Neuronal stem cell (in vitro differentiated cells): ENCODE results near the gene NR2E1.

ENCODE experiments used
- DNase-seq: peaks from one replicate; pipeline ENCODE4 v3.0.0-alpha.2; 2013; ENCODE audit warnings: low spot score
- H2AFZ ChIP-seq: one replicate; pipeline ENCODE4 v1.6.1; 2013; ENCODE audit warnings: mild to moderate bottlenecking, low read length, inconsistent platforms
- H2AK5ac ChIP-seq: 2 replicates; pipeline ENCODE4 v1.6.1; 2013; ENCODE audit warnings: low read depth, mild to moderate bottlenecking, inconsistent platforms, low read length, moderate library complexity, mixed read lengths
- H2BK120ac ChIP-seq: 2 replicates; pipeline ENCODE4 v1.6.1; 2013; ENCODE audit warnings: low read depth, mild to moderate bottlenecking, inconsistent platforms, low read length, moderate library complexity, mixed read lengths
- H2BK12ac ChIP-seq: one replicate; pipeline ENCODE4 v1.6.1; 2013; ENCODE audit warnings: low read length, inconsistent platforms
- H2BK15ac ChIP-seq: 2 replicates; pipeline ENCODE4 v1.6.1; 2013; ENCODE audit warnings: mild to moderate bottlenecking, low read length, inconsistent platforms, mixed read lengths
- H2BK5ac ChIP-seq: one replicate; pipeline ENCODE4 v1.6.1; 2013; ENCODE audit warnings: inconsistent platforms, mild to moderate bottlenecking, low read length, moderate library complexity
- H3K14ac ChIP-seq: one replicate; pipeline ENCODE4 v1.6.1; 2013; ENCODE audit warnings: low read length, inconsistent platforms
- H3K18ac ChIP-seq: 2 replicates; pipeline ENCODE4 v1.6.1; 2013; ENCODE audit warnings: low read length, inconsistent platforms
- H3K23ac ChIP-seq: 2 replicates; pipeline ENCODE4 v1.6.1; 2013; ENCODE audit warnings: low read depth, mild to moderate bottlenecking, mixed read lengths, low read length, inconsistent platforms; ENCODE audit not compliant: poor library complexity
- H3K27ac ChIP-seq: replicated peaks from 3 replicates; pipeline ENCODE4 v1.5.1; 2013; ENCODE audit warnings: low read length, inconsistent platforms
- H3K27me3 ChIP-seq, 3 experiments: 2 replicates each; pipeline ENCODE4 v1.6.1; 2013; ENCODE audit warnings: low read length in 3 of 3, mild to moderate bottlenecking in 2 of 3, inconsistent platforms in 1 of 3, low read depth in 1 of 3, mixed read lengths in 1 of 3, moderate library complexity in 1 of 3; ENCODE audit not compliant: control insufficient read depth in 3 of 3, insufficient read depth in 3 of 3
- H3K36me3 ChIP-seq, 2 donors: replicated peaks in 1 of 2; 2 replicates each; pipeline ENCODE4 v1.6.1; 2013; ENCODE audit warnings: low read length in 2 of 2; ENCODE audit not compliant: control insufficient read depth in 2 of 2, insufficient read depth in 2 of 2
- H3K4ac ChIP-seq: 2 replicates; pipeline ENCODE4 v1.6.1; 2013; ENCODE audit warnings: inconsistent platforms, mild to moderate bottlenecking, low read length, moderate library complexity
- H3K4me1 ChIP-seq, 2 donors: 1 replicate in 1 of 2; 2 replicates in 1 of 2; pipeline ENCODE4 v1.6.1; 2013; ENCODE audit warnings: low read length in 2 of 2, low read depth in 1 of 2; ENCODE audit not compliant: control insufficient read depth in 2 of 2, insufficient read depth in 1 of 2
- H3K4me2 ChIP-seq: one replicate; pipeline ENCODE4 v1.6.1; 2013; ENCODE audit warnings: mild to moderate bottlenecking, low read length, inconsistent platforms; ENCODE audit not compliant: insufficient read depth, poor library complexity, severe bottlenecking
- H3K4me3 ChIP-seq, 2 donors: 2 replicates each; pipeline ENCODE4 v1.5.1; 2013; ENCODE audit warnings: low read length in 2 of 2, mild to moderate bottlenecking in 2 of 2, inconsistent platforms in 1 of 2, moderate library complexity in 1 of 2
- H3K79me1 ChIP-seq: one replicate; pipeline ENCODE4 v1.6.1; 2013; ENCODE audit warnings: low read depth, mild to moderate bottlenecking, inconsistent platforms, low read length, moderate library complexity
- H3K9ac ChIP-seq: one replicate; pipeline ENCODE4 v1.6.1; 2013; ENCODE audit warnings: mild to moderate bottlenecking, low read depth, low read length, inconsistent platforms; ENCODE audit not compliant: poor library complexity
- H3K9me3 ChIP-seq, 2 donors: replicated peaks in 1 of 2; 2 replicates each; pipeline versions ENCODE3 to v1.6.1; 2013; ENCODE audit warnings: low read length in 2 of 2, mild to moderate bottlenecking in 2 of 2, inconsistent platforms in 1 of 2, low read depth in 1 of 2, mixed read lengths in 1 of 2, moderate library complexity in 1 of 2; ENCODE audit not compliant: control insufficient read depth in 2 of 2, insufficient read depth in 1 of 2
- H4K8ac ChIP-seq: one replicate; pipeline ENCODE4 v1.6.1; 2013; ENCODE audit warnings: low read depth, mild to moderate bottlenecking, inconsistent platforms, low read length, moderate library complexity
- H4K91ac ChIP-seq: one replicate; pipeline ENCODE4 v1.6.1; 2013; ENCODE audit warnings: low read length, low read depth, mild to moderate bottlenecking, inconsistent platforms; ENCODE audit not compliant: poor library complexity
- WGBS, 2 donors: extraction: QIAGEN DNeasy Blood & Tissue Kit; methylation state at CpG; one replicate each; pipeline ENCODE4 v1.1.7; 2013; ENCODE audit warnings: missing lambda C conversion rate in 2 of 2, mixed read lengths in 1 of 2; ENCODE audit not compliant: insufficient read length in 2 of 2, insufficient replicate concordance in 1 of 2; ENCODE audit errors: extremely low coverage in 2 of 2; 5-methylcytosine and 5-hydroxymethylcytosine counted together

The NR2E1 gene

DNA sequence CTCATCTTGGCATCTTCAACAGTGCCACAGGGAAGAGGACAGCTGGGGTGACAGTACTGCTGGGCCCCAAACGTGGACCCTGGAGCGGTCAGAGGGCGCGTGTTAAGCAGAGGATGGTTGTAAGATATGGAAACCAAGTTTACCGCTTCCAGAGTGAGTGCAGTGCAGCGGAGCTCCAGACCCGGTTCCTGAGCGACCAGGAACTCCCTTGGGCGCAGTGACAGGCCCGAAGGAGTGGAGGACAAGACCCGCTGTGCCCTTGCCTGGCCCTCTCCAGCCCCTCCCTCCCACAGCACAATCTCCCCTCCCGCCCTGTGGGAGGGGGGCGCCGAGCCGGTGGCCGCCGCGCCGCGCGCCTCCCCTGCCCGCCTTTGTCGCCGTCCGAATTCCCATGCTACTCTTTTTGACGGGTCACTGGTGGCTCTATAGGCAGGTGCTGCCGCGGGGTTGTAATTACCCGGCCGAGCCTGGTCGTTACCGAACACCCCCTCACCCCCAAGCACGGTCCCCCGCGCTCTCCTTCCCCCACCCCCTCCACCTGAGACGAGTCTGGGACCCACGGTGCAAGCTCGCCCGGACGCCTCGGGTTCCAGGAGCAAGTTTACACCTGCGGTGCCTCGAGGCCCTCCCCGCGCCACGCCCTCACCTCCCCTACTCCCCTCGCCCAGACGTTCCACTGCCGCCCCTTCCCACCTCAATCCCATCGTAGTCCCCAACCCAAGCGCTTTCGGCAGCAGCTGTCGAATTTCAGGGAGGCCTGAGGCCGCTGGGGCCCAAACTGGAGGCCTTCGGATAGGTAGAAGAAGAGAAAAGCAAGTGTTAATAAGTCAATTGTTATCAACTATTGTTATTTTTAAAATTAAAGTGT, 3.9 kb downstream of the NR2E1 start:
- H4K91ac ChIP-seq, result no peak overlapping the region
- H3K4ac ChIP-seq, result no peak overlapping the region
- H2BK120ac ChIP-seq, result no peak overlapping the region
- H3K4me2 ChIP-seq, result peak overlapping the region; percentile 36
- no peak overlapping the region for H2BK5ac ChIP-seq
- peak overlapping the region; percentile 78 for H2BK15ac ChIP-seq
- H3K4me1 ChIP-seq, result peaks cover 32 to 41% of the 10 kb centered on the region in 2 donors
- no CpG with 5 or more reads among the region's 55 CpGs for WGBS, 2 donors
- peaks cover under 1 to 2% of the 10 kb centered on the region in 2 donors for H3K9me3 ChIP-seq
- H2AFZ ChIP-seq, result peak overlapping the region; percentile 45
- no peaks in the 10 kb centered on the region for H3K36me3 ChIP-seq
- H3K27ac ChIP-seq, result no peak overlapping the region
- H3K18ac ChIP-seq, result peak overlapping the region; percentile 90
- H3K23ac ChIP-seq, result no peak overlapping the region
- H4K8ac ChIP-seq, result no peak overlapping the region
- no peak for DNase-seq
- no peak overlapping the region for H3K14ac ChIP-seq
- no peak overlapping the region for H2BK12ac ChIP-seq
- peak overlapping the region in 1 of 2 donors; percentile 27 for H3K4me3 ChIP-seq
- peaks cover 45 to 100% (median 92%) of the 10 kb centered on the region in 3 experiments for H3K27me3 ChIP-seq
- H3K9ac ChIP-seq, result no peak overlapping the region
- no peaks in the 10 kb centered on the region for H3K79me1 ChIP-seq
- H2AK5ac ChIP-seq, result peak overlapping the region; percentile 66

DNA sequence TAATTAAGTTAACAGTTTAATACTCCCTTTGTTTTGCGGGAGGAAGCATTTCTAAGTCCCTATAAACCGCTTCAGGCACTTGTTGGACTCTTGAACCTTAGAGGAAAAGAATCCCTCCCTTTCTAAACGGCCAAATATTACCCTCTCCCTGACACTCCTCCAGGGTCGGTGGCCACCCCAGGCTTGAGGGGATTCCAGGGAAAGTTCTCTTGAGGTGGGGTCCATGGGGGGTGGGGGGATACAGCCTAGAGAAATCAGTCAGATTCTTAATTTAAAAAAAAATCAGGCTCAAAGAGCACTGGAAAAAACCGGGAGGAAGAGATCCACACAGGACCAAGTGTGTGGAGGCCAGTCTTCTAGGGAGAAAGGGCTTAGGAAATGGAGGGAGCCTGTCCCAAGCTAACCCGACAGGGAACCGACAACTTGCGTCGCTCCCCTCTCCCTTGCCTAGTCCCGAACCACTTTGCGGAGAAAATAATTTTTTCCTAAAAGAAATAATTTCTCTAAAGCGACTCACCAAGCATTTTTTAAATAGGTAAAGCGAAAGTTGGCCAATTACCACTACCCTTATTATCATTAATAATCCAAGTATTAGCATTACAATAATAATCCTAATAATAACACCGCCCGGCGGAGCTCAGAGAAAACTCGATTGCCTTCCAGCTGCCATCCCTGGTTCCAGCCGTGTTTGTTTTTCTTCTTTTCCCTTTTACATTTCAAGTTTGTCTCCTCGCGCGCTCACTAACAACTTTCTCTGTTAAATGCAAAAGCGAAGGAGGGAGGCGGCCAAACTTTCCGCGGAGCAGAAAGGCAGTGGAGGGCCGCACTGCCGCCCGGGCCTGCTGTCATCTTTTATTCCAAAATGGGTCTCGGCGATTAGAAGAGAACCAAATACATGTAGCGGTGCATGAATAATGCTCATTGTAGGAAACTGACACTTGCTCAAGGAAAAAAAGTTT, 4.8 kb downstream of the NR2E1 start:
- H3K4me2 ChIP-seq, result peak overlapping the region; percentile 43
- no peaks in the 10 kb centered on the region for H3K36me3 ChIP-seq
- H2BK120ac ChIP-seq, result no peak overlapping the region
- H2BK5ac ChIP-seq, result no peak overlapping the region
- no CpG with 5 or more reads among the region's 31 CpGs for WGBS, 2 donors
- H3K4me3 ChIP-seq, result no peak overlapping the region
- H3K9me3 ChIP-seq, result peaks cover 2 to 6% of the 10 kb centered on the region in 2 donors
- no peak overlapping the region for H3K18ac ChIP-seq
- H4K91ac ChIP-seq, result no peak overlapping the region
- H2AK5ac ChIP-seq, result no peak overlapping the region
- no peak overlapping the region for H3K23ac ChIP-seq
- H2BK15ac ChIP-seq, result no peak overlapping the region
- peaks cover 48 to 100% (median 92%) of the 10 kb centered on the region in 3 experiments for H3K27me3 ChIP-seq
- no peaks in the 10 kb centered on the region for H3K79me1 ChIP-seq
- no peak overlapping the region for H3K14ac ChIP-seq
- H3K9ac ChIP-seq, result no peak overlapping the region
- no peak overlapping the region for H4K8ac ChIP-seq
- H3K4ac ChIP-seq, result no peak overlapping the region
- no peak overlapping the region for H2BK12ac ChIP-seq
- H2AFZ ChIP-seq, result no peak overlapping the region
- no peak for DNase-seq
- H3K4me1 ChIP-seq, result peaks cover 29 to 38% of the 10 kb centered on the region in 2 donors
- no peak overlapping the region for H3K27ac ChIP-seq

DNA sequence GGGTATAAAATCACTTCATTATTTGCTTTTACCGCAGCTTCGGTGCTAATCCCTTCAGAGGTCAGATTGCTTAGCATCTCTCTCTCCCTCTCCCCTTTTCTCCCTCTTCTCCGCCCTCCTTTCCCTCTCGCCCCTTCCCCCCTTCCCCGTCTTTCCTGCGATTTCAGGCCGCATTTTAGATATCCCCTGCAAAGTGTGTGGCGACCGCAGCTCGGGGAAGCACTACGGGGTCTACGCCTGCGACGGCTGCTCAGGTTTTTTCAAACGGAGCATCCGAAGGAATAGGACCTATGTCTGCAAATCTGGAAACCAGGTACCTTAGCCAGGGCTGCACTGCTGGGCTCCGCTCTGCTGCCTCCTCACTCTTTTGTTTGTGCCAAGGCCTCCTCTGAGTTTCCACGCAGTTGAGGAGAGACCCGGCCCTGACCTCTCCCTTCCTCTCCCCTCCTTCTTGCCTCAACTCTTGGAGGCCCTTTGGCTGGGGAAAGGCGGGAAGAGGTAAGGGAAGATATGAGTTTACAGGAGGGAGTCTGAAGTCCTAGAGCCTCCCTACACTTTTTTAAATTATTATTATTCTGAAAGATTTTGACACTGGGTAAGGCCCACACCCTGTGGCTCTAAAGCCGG, 5.6 kb downstream of the NR2E1 start:
- H2BK12ac ChIP-seq, result no peak overlapping the region
- H2BK5ac ChIP-seq, result no peak overlapping the region
- no peak overlapping the region for H3K23ac ChIP-seq
- no peak overlapping the region for H4K91ac ChIP-seq
- no peaks in the 10 kb centered on the region for H3K36me3 ChIP-seq
- H3K27ac ChIP-seq, result no peak overlapping the region
- H3K4me2 ChIP-seq, result peak overlapping the region; percentile 43
- no peak for DNase-seq
- no peak overlapping the region for H3K4ac ChIP-seq
- H4K8ac ChIP-seq, result no peak overlapping the region
- no peak overlapping the region for H3K18ac ChIP-seq
- no peak overlapping the region for H3K14ac ChIP-seq
- H2BK120ac ChIP-seq, result no peak overlapping the region
- peaks cover 48 to 100% (median 92%) of the 10 kb centered on the region in 3 experiments for H3K27me3 ChIP-seq
- H2AK5ac ChIP-seq, result no peak overlapping the region
- no peak overlapping the region for H2AFZ ChIP-seq
- H3K79me1 ChIP-seq, result no peaks in the 10 kb centered on the region
- no peak overlapping the region for H3K4me3 ChIP-seq
- no peak overlapping the region for H2BK15ac ChIP-seq
- H3K4me1 ChIP-seq, result peaks cover 25 to 40% of the 10 kb centered on the region in 2 donors
- H3K9ac ChIP-seq, result no peak overlapping the region
- peaks cover 2 to 6% of the 10 kb centered on the region in 2 donors for H3K9me3 ChIP-seq
- no CpG with 5 or more reads among the region's 21 CpGs for WGBS, 2 donors
